ENCODE data around the gene CYP4A11. TPM values are rescaled to one million over a fixed set of nuclear protein-coding genes. Genes with fewer than 3 reads are reported as not detected.
A peak's percentile ranks its signal among the peaks of the same experiment; 100 is the strongest.
"Not testable (repeated sequence)": the region's sequence is repeated elsewhere in the genome, so short reads cannot be mapped to it uniquely, and the experiment has no call there.

Gene CYP4A11
- total and polyA plus RNA-seq, 8 donors: 0.23 to 0.87 (median 0.35) TPM; not detected in 2

- intact Hi-C loops (cut with DNase I): no loop called here
These were observed 30.5 kb downstream of the CYP4A11 start for GRCh38 chr1:46910790-46911189.

GRCh38 chr1:46903481-46903880 lies 37.8 kb downstream of the CYP4A11 start:
- H3K4me1 ChIP-seq: peaks cover 0 to 9% (median 6%) of the 10 kb centered on the region in 3 donors
- H3K27ac ChIP-seq: no peak overlapping the region
- H3K36me3 ChIP-seq: no peaks in the 10 kb centered on the region
- ATAC-seq: peak in 1 of 4 donors; percentile 30
- H3K9me3 ChIP-seq: no peaks in the 10 kb centered on the region
- no peaks in the 10 kb centered on the region for H3K27me3 ChIP-seq
- FAIRE-seq: no peak
- WGBS, 2 donors: 18 to 21% methylated on average over 4 of the region's 4 CpGs
- peak in 3 of 6 donors; percentile 25 to 38 (median 27) for DNase-seq
- no peak overlapping the region for H3K4me3 ChIP-seq
- intact Hi-C loops (cut with DNase I): no loop called here
- no peak for TF ChIP-seq CTCF (IDR thresholded peaks at IDR 0.05)

More at GRCh38 chr1:46910790-46911189, 30.5 kb downstream of the CYP4A11 start:
- no peaks in the 10 kb centered on the region for H3K27me3 ChIP-seq
- H3K27ac ChIP-seq: no peak overlapping the region
- ATAC-seq (no peak), DNase-seq (no peak), FAIRE-seq (no peak)
- no peak overlapping the region for H3K4me3 ChIP-seq
- WGBS, 2 donors: 68 to 80% methylated on average over 2 of the region's 2 CpGs
- H3K36me3 ChIP-seq: no peaks in the 10 kb centered on the region
- no peak for TF ChIP-seq CTCF (IDR thresholded peaks at IDR 0.05)
- H3K9me3 ChIP-seq: no peaks in the 10 kb centered on the region
- H3K4me1 ChIP-seq: no peaks in the 10 kb centered on the region

- Histone ChIP-seq H3K4me3 (no peak overlapping the region), H3K4me1 (peaks cover 0 to 9% (median 6%) of the 10 kb centered on the region in 3 donors), H3K9me3 (no peaks in the 10 kb centered on the region), H3K36me3 (no peaks in the 10 kb centered on the region), H3K27ac (no peak overlapping the region), H3K27me3 (no peaks in the 10 kb centered on the region)
- DNase-seq (no peak), FAIRE-seq (no peak), ATAC-seq (no peak)
- WGBS, 2 donors: 88 to 96% methylated on average over 1 of the region's 1 CpG
- intact Hi-C loops (cut with DNase I): no loop called here
- TF ChIP-seq CTCF (IDR thresholded peaks at IDR 0.05): no peak
These were observed 40.9 kb downstream of the CYP4A11 start for GRCh38 chr1:46900401-46900800.

- ATAC-seq; DNase-seq; H3K27ac ChIP-seq; H3K4me3 ChIP-seq; H3K36me3 ChIP-seq; H3K27me3 ChIP-seq; intact Hi-C loops (cut with DNase I); H3K9me3 ChIP-seq; H3K4me1 ChIP-seq; FAIRE-seq: not testable (repeated sequence)
- WGBS, 2 donors: 68 to 69% methylated on average over 3 of the region's 3 CpGs
These were observed 59.6 kb downstream of the CYP4A11 start for GRCh38 chr1:46881656-46882055.

Other genes with a start within 250 kb of the CYP4A11 start
- 10 to 100 TPM; 24.9 to 55.2 (median 31.9) TPM for gene EFCAB14, start 222.4 kb downstream of the CYP4A11 start, total RNA-seq
- gene EFCAB14, start 222.4 kb downstream of the CYP4A11 start, polyA plus RNA-seq: 10 to 100 TPM in 1 of 2 donors, 1 to 10 TPM in 1; 8.4 to 19.8 TPM
- gene CYP4B1, start 142.4 kb downstream of the CYP4A11 start, total RNA-seq: 1 to 10 TPM in 3 of 6 donors, under 1 TPM in 2, not detected in 1; 0.25 to 5.8 (median 1.0) TPM
- 1 to 10 TPM; 2.3 to 3.0 TPM for gene CYP4B1, start 142.4 kb downstream of the CYP4A11 start, polyA plus RNA-seq
- gene CYP4X1, start 82.2 kb upstream of the CYP4A11 start, total RNA-seq: 1 to 10 TPM in 4 of 6 donors, under 1 TPM in 2; 0.39 to 3.0 (median 1.5) TPM
- 1 to 10 TPM; 1.1 to 3.5 TPM for gene CYP4X1, start 82.2 kb upstream of the CYP4A11 start, polyA plus RNA-seq
- under 1 TPM in 2 of 6 donors, not detected in 4; 0.06 to 0.29 TPM for gene CYP4Z1, start 125.8 kb upstream of the CYP4A11 start, total RNA-seq
- under 1 TPM; 0.30 to 0.40 TPM for gene CYP4Z1, start 125.8 kb upstream of the CYP4A11 start, polyA plus RNA-seq
- gene CYP4A22, start 196.0 kb upstream of the CYP4A11 start, total RNA-seq: under 1 TPM in 1 of 6 donors, not detected in 5; 0.19 TPM
- under 1 TPM; 0.11 to 0.28 TPM for gene CYP4A22, start 196.0 kb upstream of the CYP4A11 start, polyA plus RNA-seq
- gene PDZK1IP1, start 248.6 kb upstream of the CYP4A11 start, total RNA-seq: 10 to 100 TPM; 26.6 to 55.9 (median 46.4) TPM
- gene PDZK1IP1, start 248.6 kb upstream of the CYP4A11 start, polyA plus RNA-seq: 10 to 100 TPM; 26.1 to 41.9 TPM

All from pancreas (tissue), 10 donors.